ENCODE measurements around the gene PTPRC.

GRCh38 chr1:198649968-198650338 lies 11.1 kb downstream of the PTPRC start:
- TF ChIP-seq CTCF (conservative IDR thresholded peaks at IDR 0.05; ENCODE audit: low read depth, low read length) (no peak), EZH2 (IDR thresholded peaks at IDR 0.05; ENCODE audit: borderline replicate concordance, low read depth, low read length, poor library complexity, severe bottlenecking) (no peak)

Data from A673 (cell line).